Rectal smooth muscle tissue (tissue), 1 donor: ENCODE results near the gene SFT2D1.
A peak's percentile ranks its signal among the peaks of the same experiment; 100 is the strongest.

Experiments
- H3K27ac ChIP-seq: one replicate; pipeline ENCODE4 v1.7.0; 2013; ENCODE audit warnings: low read depth, low read length, inconsistent platforms
- H3K27me3 ChIP-seq: one replicate; pipeline ENCODE4 v1.7.0; 2013; ENCODE audit warnings: low read length; ENCODE audit not compliant: control insufficient read depth, insufficient read depth
- H3K36me3 ChIP-seq: one replicate; pipeline ENCODE4 v1.7.0; 2013; ENCODE audit warnings: low read length; ENCODE audit not compliant: control insufficient read depth, insufficient read depth
- H3K4me1 ChIP-seq: one replicate; pipeline ENCODE4 v1.7.0; 2013; ENCODE audit warnings: low read length; ENCODE audit not compliant: control insufficient read depth, insufficient read depth
- H3K4me3 ChIP-seq: one replicate; pipeline ENCODE4 v1.7.0; 2013; ENCODE audit warnings: low read length
- H3K9ac ChIP-seq: one replicate; pipeline ENCODE4 v1.7.0; 2013; ENCODE audit warnings: low read length

SFT2D1 gene

DNA sequence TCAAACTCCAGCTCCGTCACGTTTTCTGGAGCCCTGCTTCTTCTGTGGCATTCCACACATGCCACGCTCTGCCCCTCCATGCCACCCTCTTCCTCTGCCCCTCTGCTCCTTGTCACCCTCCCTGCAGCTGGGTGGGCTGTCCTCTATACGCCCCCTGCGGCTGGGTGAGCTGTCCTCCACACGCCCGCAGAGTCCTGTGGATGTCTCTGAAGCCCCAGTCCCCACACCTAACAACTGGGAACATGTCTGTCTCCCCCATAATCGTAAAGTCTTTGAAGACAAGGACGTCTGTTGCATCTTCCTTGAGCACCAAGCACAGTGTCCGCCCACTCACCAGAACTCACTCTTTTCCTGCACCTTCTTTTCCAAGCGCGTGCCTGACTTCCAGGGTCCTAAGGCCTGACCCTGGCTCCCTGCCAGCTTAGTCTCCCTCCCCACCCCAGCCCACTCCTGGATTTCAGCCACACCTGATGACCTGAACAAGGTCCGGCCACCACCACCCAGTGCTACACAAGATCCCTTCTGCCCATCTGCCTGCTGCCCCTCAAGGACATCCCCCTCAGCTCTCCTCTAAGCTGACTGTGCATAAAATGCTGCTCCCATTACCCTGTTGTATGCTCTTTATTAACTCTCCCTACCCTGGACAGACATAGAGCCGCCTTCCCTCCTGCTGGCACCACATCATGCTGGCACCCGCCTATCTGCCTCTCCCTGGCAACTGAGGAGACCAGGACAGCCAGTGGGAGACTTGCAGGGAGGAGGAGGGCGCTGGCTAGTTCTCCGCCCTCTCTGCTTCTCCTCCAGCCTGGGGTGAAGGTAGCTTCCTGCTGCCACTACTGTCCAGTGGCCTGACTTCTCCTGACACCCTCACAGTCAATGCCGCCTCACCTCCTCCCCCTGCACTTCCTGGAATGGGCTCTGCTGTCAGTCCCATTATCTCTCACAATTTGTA lies 23.4 kb downstream of the SFT2D1 start:
- H3K27ac ChIP-seq: no peak overlapping the region
- no peaks in the 10 kb centered on the region for H3K4me1 ChIP-seq
- no peaks in the 10 kb centered on the region for H3K27me3 ChIP-seq
- no peak overlapping the region for H3K9ac ChIP-seq
- peaks cover 10% of the 10 kb centered on the region for H3K36me3 ChIP-seq
- H3K4me3 ChIP-seq: no peak overlapping the region

DNA sequence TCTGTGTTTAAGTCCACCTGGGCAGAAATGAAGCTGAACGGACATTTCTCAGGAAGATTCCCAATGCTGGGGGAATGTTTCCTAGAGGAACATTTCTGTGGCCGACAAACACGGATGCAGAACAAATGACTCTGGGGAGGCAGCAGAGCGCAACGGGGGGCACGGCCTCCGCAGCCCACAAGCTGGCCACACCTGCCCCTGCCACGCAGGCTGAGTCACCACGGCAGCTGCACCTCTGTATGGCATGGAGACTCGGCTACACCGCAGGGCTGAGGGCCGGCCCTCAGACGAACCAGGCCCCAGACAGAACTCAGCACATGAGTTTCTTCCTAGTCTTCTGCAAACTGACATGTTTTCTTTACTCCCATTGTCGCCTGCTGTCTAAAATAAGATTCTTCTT lies 24.1 kb downstream of the SFT2D1 start:
- Histone ChIP-seq H3K27ac (no peak overlapping the region), H3K4me1 (no peaks in the 10 kb centered on the region), H3K36me3 (peaks cover 6% of the 10 kb centered on the region), H3K27me3 (no peaks in the 10 kb centered on the region), H3K9ac (no peak overlapping the region), H3K4me3 (no peak overlapping the region)

DNA sequence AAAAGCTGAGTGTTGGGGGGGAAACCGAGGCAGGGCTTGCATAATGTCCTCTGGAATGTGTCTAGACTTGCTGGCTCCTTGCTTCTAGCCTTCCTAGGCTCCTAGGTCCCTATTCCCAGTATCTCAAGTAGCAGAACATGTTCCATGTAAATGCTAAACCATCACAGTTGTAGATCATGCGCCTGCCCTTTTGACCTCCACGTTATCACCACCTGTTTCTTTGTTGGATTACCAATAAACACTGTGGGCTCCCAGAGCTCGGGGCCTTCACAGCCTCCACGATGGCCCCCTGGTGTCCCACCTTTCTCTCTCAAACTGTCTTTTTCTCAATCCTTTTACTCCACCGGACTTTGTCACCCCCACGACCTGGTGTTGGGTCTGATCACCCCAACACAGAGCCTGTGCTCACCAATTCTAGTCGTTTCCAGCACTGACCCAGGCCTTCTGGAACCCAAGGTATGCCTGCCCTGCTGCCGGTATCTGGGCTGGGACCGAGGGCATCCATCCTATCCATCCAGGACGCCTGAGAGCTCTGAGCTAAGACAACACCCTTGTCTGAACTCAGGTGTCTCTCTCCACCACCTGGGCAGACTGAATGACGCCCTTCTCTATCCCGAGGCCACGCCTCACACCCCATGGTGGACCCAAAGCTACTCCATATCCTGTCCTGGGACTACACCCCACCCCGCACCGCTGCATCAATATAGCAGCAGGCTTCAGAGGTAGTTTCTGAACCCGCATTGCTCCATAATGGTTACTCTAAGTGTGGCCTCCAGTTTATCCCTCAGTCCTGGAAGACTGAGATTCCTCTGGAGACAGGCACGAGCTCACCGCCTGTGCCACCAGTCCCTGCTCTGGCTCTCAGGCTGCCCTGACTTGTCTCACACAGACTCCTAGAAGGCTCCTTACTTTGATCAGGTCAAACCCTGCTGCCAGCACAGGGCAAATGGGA lies 24.8 kb downstream of the SFT2D1 start:
- peaks cover 6% of the 10 kb centered on the region for H3K36me3 ChIP-seq
- H3K27ac ChIP-seq: no peak overlapping the region
- no peaks in the 10 kb centered on the region for H3K4me1 ChIP-seq
- H3K9ac ChIP-seq: no peak overlapping the region
- no peaks in the 10 kb centered on the region for H3K27me3 ChIP-seq
- no peak overlapping the region for H3K4me3 ChIP-seq

DNA sequence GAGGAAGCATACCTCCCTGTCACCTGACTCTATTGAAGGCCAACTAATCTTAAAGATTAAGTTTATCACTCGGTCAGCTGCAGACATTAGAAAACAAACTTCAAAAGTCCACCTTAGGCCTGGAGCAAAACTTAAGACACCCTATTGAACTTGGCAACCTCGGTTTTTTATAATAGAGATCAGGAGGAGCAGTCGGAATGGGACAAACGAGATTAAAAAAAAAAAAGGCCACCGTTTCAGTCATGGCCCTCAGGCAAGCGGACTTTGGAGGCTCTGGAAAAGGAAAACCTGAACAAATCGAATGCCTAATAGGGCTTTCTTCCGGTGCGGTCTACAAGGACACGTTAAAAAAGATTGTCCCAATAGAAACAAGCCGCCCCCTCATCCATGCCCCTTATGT lies 26.9 kb downstream of the SFT2D1 start:
- peaks cover 3% of the 10 kb centered on the region for H3K36me3 ChIP-seq
- no peaks in the 10 kb centered on the region for H3K27me3 ChIP-seq

DNA sequence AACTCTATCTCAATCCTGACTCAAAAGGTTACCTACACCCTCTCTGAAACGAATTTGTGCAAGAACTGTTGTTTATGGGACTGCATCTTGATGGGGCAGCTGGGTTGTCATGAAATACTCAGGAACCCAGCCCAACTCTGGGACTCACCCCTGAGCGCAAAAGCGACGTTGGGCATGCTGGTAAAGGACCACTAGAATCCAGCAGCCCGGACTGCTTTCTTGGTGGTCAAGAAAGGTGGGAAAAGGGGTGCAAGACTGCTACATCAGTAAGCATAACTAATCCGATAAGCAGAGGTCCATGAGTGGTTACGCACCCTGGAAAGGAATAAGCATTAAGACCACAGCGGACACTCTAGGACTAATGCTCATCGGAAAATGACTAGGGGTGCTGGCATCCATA lies 27.9 kb downstream of the SFT2D1 start:
- H3K4me1 ChIP-seq: no peaks in the 10 kb centered on the region
- no peak overlapping the region for H3K27ac ChIP-seq
- no peak overlapping the region for H3K4me3 ChIP-seq
- no peak overlapping the region for H3K9ac ChIP-seq
- no peaks in the 10 kb centered on the region for H3K27me3 ChIP-seq
- peaks cover 3% of the 10 kb centered on the region for H3K36me3 ChIP-seq

More for the DNA sequence above, 26.9 kb downstream of the SFT2D1 start:
- no peaks in the 10 kb centered on the region for H3K4me1 ChIP-seq
- H3K9ac ChIP-seq: no peak overlapping the region
- H3K27ac ChIP-seq: no peak overlapping the region
- H3K4me3 ChIP-seq: no peak overlapping the region

DNA sequence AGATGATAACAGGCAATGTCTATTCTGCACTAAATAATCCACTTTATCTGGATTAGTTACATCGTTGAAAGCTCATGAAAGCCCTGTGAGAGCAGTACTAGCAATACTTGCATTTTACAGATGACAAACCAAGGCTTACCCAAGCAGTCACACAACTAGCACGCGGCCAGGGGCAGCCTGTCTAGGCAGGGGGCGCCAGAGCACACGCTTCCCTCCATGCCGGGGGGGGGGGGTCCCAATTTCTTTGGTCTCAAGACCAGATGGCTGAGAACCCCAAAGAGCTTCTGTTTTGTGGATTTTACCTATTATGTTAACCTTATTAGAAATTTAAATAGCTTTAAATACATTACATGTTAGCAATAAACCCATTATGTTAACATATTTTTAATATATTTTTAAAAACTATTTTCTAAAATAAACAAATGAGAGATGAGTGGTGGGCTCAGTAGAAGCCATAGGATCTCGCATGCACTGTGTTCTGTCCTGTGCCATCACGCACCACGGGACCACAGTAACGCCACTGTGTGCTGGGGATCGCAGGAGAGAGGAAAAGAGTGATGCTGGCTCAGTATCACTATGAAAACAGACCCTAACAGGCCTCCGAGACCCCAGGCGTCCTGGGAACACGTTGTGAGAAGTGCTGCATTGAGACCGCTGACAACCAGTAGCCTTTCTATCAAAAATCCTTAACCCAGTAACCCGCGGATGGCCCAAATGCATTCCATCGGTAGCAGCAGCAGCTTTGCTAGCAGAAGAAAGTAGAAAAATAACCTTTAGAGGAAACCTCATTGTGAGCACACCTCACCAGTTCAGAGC lies 28.9 kb downstream of the SFT2D1 start:
- no peak overlapping the region for H3K9ac ChIP-seq
- no peak overlapping the region for H3K27ac ChIP-seq
- no peaks in the 10 kb centered on the region for H3K4me1 ChIP-seq
- H3K4me3 ChIP-seq: no peak overlapping the region
- H3K27me3 ChIP-seq: no peaks in the 10 kb centered on the region
- no peaks in the 10 kb centered on the region for H3K36me3 ChIP-seq

DNA sequence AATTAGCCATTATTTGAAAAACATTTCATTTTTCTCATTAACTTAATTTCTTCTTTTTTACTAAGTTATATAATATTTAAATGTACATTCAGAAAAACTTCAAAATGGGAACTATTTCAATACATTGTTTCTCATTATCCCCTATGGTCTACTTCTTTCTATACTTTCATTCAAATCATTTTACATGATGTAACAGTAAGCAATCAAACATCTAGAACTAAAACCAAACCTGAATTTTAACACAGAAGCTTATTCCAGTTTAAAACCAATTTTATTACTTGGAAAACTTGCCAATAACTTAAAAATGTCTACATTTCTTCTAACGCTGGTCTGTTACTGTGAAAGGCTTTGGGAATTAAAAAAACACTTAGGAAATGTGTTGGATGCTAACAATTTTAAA lies 29.5 kb downstream of the SFT2D1 start:
- H3K4me1 ChIP-seq: no peaks in the 10 kb centered on the region
- peaks cover 4% of the 10 kb centered on the region for H3K27me3 ChIP-seq
- H3K4me3 ChIP-seq: no peak overlapping the region
- H3K27ac ChIP-seq: no peak overlapping the region
- H3K9ac ChIP-seq: no peak overlapping the region
- no peaks in the 10 kb centered on the region for H3K36me3 ChIP-seq

DNA sequence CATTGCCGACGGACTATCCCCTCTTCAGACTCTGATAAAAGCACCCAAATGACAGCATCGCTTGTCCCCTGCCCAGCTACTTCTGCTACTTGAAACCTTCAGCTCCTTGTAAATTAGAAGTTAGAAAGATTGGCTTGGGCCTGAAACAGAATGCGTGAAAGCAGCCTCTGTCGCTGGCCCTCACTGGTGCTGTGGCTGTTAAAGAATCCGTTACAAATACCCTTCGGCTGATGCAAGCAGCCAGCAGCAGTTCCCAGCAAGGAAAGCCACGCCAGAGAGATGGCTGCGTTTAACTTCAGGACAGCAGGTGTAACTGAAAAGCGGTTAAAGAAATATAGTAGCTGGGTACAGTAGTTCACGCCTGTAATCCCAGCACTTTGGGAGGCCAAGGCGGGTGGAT lies 31.7 kb downstream of the SFT2D1 start:
- H3K4me1 ChIP-seq: no peaks in the 10 kb centered on the region
- peaks cover 13% of the 10 kb centered on the region for H3K27me3 ChIP-seq

DNA sequence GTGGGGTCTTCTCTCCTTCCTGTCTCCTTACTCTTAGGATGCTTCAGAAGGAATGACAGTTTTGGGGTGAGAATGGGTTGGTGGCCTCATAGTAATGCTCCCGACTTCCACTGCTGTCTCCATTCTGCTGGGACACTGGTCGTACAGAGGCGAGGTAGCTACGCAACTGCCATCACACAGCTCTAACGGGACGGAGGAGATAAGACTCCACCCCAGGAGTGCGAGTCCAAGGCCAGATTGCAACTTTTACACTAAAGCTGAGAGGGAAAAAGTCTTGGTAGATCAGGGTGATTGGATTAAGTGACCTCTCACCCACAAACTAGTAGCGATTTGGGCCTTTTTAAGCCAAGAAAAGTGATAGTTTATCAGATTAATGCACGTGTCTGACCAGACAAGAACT lies 32.4 kb downstream of the SFT2D1 start:
- Histone ChIP-seq H3K9ac (no peak overlapping the region), H3K4me1 (no peaks in the 10 kb centered on the region), H3K4me3 (no peak overlapping the region), H3K27me3 (peaks cover 13% of the 10 kb centered on the region), H3K27ac (no peak overlapping the region), H3K36me3 (no peaks in the 10 kb centered on the region)

More for the DNA sequence above, 31.7 kb downstream of the SFT2D1 start:
- Histone ChIP-seq H3K4me3 (no peak overlapping the region), H3K27ac (no peak overlapping the region), H3K9ac (no peak overlapping the region), H3K36me3 (no peaks in the 10 kb centered on the region)

DNA sequence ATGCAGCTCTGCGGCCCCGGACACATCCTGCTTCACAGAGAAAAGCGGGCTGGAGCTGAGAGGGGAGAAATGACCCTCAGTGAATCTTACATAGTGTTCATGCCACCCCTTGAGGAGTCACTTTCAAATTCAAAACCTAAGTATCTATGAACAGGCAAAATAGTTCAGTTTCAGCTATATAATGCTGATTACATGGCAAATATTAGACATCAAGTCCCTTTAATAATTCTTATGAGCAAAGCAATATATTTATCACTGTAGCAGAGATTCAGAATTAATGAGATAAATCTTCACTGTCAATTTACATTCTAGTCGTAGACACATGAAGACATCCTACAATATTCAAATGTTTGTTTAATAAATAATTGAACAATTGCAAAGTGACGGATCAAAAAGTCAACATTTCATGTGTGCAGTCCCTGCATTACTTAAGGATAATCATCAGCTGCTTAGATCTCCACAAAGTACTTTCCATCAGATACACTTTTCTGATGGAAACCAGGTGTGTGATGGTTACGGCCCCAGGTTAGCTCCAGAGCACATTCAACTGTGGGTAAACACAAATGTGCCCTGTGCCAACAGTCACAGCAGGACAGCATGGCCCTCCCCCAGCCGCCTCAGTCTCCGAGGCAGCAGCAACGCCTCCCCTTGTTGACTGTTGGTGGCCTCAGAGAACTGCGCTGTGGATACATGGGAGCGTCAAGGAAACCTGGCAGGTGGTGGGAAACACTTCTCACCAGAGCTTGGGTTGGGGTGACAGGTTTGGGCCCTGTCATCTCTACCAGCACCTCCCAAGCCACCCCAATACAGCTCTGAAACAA lies 33.4 kb downstream of the SFT2D1 start:
- Histone ChIP-seq H3K4me3 (no peak overlapping the region), H3K27me3 (peaks cover 13% of the 10 kb centered on the region), H3K9ac (no peak overlapping the region), H3K4me1 (no peaks in the 10 kb centered on the region), H3K27ac (no peak overlapping the region), H3K36me3 (no peaks in the 10 kb centered on the region)

DNA sequence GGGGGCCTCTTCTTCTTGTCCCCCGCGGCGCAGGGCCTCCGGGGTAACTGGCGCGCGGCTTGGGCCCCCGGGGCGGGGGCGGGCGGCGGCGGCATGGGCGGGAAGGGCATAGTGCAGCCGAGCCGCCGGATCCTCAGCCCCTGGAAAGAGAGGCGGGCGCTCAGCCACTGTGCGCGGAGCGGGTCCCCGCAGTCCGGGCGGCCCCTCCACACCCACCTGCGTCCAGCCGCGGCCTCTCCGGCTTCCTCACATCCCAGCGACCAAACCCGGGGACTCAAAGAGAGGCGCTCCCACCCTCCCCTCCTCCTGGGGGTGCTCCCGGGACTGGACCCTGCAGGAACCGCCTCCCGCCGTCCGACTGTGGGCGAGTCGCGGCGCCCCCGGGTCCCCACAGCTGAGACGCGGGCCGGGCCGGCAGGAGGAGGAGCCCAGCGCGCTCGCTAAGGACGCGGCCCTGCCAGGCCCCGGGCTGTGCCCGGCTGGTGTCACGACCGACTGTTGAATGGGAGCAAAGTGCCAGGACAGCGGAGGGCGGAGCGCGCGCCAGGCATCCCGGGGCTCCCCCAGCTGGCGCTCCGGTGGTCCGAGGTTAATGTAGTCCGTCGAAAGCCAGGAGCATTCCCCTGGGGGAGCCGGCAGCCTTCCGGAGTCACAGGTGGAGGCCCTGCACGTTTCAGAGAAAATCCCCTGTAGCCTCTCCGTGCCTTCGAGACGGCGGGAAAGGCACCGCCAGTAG lies 34.1 kb downstream of the SFT2D1 start, which contains the start of gene PRR18:
TSS of gene PRR18 (minus strand) at position 360 of the 736 bp plus-strand sequence. CDS start at position 110, 250 bp downstream.
- Histone ChIP-seq H3K27ac (no peak within 1 kb of the TSS), H3K27me3 (peaks cover 13% of the 10 kb centered on the region), H3K4me3 (peak within 1 kb of the TSS; percentile 53), H3K4me1 (no peaks in the 10 kb centered on the region), H3K9ac (no peak within 1 kb of the TSS), H3K36me3 (no peaks in the 10 kb centered on the region)
